HG03442 (cell line): ENCODE measurements around the gene RNU1-2.
"Not testable (repeated sequence)": the region's sequence is repeated elsewhere in the genome, so short reads cannot be mapped to it uniquely, and the experiment has no call there.

Source experiments
- ATAC-seq: cut with Tn5 transposase; IDR thresholded peaks from one replicate; pipeline ENCODE4 v1.9.1; 2021; ENCODE audit warnings: mild to moderate bottlenecking, moderate library complexity; ENCODE audit not compliant: unreplicated experiment

Gene RNU1-2

GRCh38 chr1:16925635-16926490 lies 30.1 kb downstream of the RNU1-2 start:
- no peak for ATAC-seq

DNA sequence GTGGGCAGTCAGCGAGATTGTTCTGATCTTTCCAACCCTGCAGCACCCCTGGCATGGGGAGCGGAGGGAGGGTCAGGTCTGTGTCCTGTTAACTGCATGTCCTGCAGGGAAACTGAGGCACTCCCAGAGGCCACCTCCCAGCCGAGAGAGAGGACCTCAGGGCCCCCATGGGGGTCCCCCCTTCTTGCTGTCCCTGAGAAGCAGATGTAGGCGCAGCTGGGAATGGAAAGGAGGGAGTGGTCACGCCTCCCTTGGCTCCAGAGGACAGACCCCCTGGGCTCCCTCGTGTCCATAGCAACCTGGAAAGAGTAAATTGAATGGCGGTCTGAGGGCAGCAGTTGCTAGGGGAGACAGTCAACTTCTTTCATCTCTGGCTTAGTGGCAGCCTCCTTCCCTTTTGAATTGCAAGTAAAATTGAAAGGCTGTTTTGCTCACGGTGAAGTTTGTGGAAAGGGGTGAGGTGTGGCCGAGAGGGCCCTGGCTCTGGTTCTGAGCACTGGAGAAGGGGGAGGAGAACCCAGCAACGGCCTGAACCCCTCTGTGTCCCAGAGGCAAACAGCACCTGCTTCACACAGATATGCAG lies 30.8 kb downstream of the RNU1-2 start:
- no peak for ATAC-seq

GRCh38 chr1:16927256-16927655 lies 31.5 kb downstream of the RNU1-2 start:
- ATAC-seq = no peak

- no peak for ATAC-seq
Observed at GRCh38 chr1:16927711-16928485, 32.1 kb downstream of the RNU1-2 start.

DNA sequence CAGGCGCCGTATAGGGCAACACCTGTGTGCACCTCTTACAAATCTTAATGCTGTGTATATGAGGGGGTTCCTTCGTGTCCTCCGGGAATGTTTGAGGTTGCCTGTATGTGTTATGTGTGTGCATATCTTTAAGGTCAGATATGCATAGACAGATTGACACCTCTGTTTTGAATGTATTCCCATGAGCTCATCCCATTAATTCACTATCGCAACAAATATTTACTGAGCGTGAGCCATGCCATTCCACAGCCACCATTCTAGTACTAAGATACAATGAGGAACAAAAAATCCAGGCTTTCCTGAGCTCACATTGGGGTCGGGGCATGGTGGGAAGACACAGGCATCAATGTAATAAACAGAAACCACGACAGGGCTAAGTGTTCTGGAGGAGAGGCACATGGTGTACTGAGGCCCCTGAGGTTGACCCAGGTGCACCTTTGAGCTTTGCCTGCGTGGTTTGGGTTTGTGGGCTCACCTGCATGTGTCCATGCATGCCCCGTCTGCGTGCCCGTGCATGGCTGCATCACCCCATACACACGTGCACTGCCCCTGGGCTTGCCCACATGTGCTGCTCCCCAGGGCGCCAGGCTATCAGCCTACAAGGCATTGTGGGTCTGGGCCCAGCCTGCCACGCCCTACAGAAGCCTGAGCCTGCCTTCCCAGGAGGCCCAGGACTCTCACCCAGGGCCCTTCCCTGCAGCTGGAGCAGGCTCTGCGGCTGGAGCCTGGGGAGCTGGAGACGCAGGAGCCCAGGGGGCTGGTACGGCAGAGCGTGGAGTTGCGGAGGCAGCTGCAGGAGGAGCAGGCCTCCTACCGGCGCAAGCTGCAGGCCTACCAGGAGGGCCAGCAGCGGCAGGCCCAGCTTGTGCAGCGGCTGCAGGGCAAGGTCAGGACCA lies 33.6 kb downstream of the RNU1-2 start:
- not testable (repeated sequence) for ATAC-seq

- ATAC-seq = not testable (repeated sequence)
Observed at GRCh38 chr1:16931206-16931934, 35.6 kb downstream of the RNU1-2 start.

DNA sequence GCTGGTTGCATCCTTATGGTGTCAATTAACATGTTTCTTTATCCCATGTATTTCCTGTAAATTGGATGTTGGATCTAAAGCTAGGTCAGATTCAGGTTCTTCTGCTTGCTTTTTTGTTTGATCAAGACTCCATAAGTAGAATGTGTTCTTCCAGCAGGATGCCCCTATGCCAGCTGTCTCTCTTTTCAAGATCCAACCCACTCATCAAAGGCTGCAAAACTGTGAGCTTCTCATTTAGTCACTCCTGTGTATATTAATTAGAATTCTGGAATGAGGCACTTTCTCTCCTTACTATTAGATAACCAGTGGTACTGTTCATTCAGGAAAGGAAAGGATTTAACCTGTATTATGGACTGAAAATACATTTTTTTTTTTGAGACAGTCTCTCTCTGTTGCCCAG lies 38.2 kb downstream of the RNU1-2 start:
- ATAC-seq = not testable (repeated sequence)

DNA sequence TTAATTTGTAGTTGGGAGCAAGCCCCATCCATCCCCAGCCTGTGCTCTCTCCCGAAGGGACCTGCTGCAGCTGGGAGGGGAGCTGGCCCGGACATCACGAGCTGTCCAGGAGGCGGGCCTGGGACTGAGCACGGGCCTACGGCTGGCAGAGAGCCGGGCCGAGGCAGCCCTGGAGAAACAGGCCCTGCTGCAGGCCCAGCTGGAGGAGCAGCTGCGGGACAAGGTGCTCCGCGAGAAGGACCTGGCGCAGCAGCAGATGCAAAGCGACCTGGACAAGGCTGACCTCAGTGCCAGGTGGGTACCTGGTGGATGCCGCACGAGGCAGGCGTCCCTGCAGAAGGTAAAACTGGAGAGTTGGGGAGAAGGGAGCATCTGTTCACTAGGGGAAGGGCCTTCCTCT lies 40.8 kb downstream of the RNU1-2 start:
- not testable (repeated sequence) for ATAC-seq

GRCh38 chr1:16938351-16939321 lies 42.9 kb downstream of the RNU1-2 start:
- ATAC-seq = no peak

DNA sequence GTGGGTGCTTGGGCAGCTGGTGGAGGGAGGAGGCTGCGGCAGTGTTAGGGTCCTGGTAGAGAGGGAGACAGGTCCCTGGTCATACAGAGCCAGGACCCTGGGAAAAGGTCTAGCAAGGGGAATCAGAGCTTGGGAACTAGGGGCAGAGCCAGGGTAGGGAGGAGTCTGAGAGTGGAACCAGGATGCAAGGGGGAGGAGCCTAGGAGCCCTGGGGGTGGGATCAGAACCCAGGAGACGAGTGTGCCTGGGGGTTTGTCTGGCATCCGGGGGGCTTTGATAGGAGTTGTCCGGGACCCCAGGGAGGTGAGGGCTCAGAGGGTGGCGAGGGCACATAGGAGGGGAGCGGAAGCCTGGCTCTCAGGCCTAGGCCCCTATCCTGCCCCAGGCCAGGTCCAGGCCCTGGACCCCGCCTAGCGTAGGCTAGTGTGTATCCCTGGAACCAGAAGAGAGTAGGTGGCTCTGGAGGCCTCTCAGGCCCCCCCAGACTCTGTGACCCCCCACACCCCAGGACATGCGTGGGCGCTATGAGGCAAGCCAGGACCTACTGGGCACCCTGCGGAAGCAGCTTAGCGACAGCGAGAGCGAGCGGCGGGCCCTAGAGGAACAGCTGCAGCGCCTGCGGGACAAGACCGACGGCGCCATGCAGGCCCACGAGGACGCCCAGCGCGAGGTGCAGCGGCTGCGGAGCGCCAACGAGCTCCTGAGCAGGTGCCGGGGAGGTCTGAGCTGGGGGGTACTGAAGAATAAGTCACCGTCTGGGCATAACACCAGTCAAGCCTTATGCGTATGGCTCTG lies 43.8 kb downstream of the RNU1-2 start:
- ATAC-seq = not testable (repeated sequence)

DNA sequence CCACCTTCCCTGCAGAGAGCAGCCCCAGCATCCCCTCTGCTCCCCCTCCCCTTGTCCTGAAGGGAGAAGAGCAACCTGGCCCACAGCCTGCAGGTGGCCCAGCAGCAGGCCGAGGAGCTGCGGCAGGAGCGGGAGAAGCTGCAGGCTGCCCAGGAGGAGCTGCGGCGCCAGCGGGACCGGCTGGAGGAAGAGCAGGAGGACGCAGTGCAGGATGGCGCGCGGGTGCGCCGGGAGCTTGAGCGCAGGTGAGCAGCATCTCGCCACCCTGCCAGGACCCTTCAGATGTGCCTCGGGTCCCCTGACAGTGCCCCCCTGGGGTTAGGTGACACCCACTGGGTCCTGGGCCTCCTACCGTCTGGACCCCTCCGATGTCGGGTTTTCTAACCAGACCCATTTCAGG lies 48.3 kb downstream of the RNU1-2 start:
- ATAC-seq = no peak

- not testable (repeated sequence) for ATAC-seq
Observed at GRCh38 chr1:16945512-16945911, 49.7 kb downstream of the RNU1-2 start.
